Measurements from ENCODE around the gene PABPC1L. TPM values are rescaled to one million over a fixed set of nuclear protein-coding genes. Genes with fewer than 3 reads are reported as not detected.
A peak's percentile ranks its signal among the peaks of the same experiment; 100 is the strongest.

PABPC1L gene
- total and polyA plus RNA-seq, 2 of the 13 experiments (the other 11 are each of a cell fraction or from before 2014, with no cell fraction given): 30.8 to 252 TPM

GRCh38 chr20:44884907-44885391 is 24.9 kb upstream of the PABPC1L start (continued):
- TF ChIP-seq CSRNP1 (CRISPR knock-in tag; IDR thresholded peaks at IDR 0.05): no peak
- TF ChIP-seq ZNF251 (CRISPR knock-in tag; IDR thresholded peaks at IDR 0.05): no peak
- TF ChIP-seq REST (IDR thresholded peaks at IDR 0.05; ENCODE audit: borderline replicate concordance in 1 of 2, low read depth in 1 of 2, low read length in 2 of 2): 0 out of 4 replicates have a peak, but pooled peaks of 1 of the 2 experiments have one; percentile 25
- no peak for TF ChIP-seq ZNF556 (CRISPR knock-in tag; IDR thresholded peaks at IDR 0.05; ENCODE audit: borderline replicate concordance)
- TF ChIP-seq ZNF17 (CRISPR knock-in tag; IDR thresholded peaks at IDR 0.05): no peak
- TF ChIP-seq ZNF44 (CRISPR knock-in tag; IDR thresholded peaks at IDR 0.05): 0 out of 2 replicates have a peak, but pooled peaks have one; percentile 13
- TF ChIP-seq NFKBIZ (CRISPR knock-in tag; IDR thresholded peaks at IDR 0.05): no peak
- TF ChIP-seq RARG (CRISPR knock-in tag; IDR thresholded peaks at IDR 0.05; ENCODE audit: low read depth): 0 out of 2 replicates have a peak, but pooled peaks have one; percentile 11
- 0 out of 2 replicates have a peak, but pooled peaks have one; percentile 36 for TF ChIP-seq ZNF782 (CRISPR knock-in tag; IDR thresholded peaks at IDR 0.05; ENCODE audit: borderline replicate concordance)
- 0 out of 2 replicates have a peak, but pooled peaks have one; percentile 16 for TF ChIP-seq AHR (CRISPR knock-in tag; IDR thresholded peaks at IDR 0.05)
- TF ChIP-seq SNAI1 (CRISPR knock-in tag; IDR thresholded peaks at IDR 0.05; ENCODE audit: borderline replicate concordance): 0 out of 2 replicates have a peak, but pooled peaks have one; percentile 27
- no peak for TF ChIP-seq ZBTB3 (CRISPR knock-in tag; IDR thresholded peaks at IDR 0.05; ENCODE audit: borderline replicate concordance, low read depth)
- TF ChIP-seq RFXANK (CRISPR knock-in tag; IDR thresholded peaks at IDR 0.05): no peak
- 0 out of 2 replicates have a peak, but pooled peaks have one; percentile 44 for TF ChIP-seq ZZZ3 (CRISPR knock-in tag; IDR thresholded peaks at IDR 0.05; ENCODE audit: borderline replicate concordance)
- 0 out of 2 replicates have a peak, but pooled peaks have one; percentile 7 for TF ChIP-seq CBFB (CRISPR knock-in tag; IDR thresholded peaks at IDR 0.05)

All from HepG2 (cell line).